GM19372 (cell line): ENCODE data around the gene KCNC1.

Experiments used
- ATAC-seq: cut with Tn5 transposase; IDR thresholded peaks from one replicate; pipeline ENCODE4 v1.9.1; 2021; ENCODE audit warnings: mild to moderate bottlenecking, low read depth, moderate library complexity; ENCODE audit not compliant: unreplicated experiment

Gene KCNC1

DNA sequence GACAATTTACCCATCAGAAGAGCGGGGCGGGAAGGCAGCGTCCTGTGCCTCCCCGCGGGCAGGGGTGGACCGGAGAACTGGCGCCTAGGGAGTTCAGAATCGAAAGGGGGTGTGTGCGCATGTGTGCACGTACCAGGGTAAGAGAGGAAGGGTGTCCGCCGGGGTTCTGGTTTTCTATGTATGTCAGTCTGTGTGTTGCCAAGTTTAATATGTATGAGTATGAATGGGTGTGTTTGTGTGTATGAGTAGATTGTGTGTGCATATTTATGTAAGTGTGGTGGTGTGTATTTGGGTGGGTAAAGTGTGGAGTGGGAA, 2.0 kb downstream of the KCNC1 start:
- ATAC-seq: no peak

DNA sequence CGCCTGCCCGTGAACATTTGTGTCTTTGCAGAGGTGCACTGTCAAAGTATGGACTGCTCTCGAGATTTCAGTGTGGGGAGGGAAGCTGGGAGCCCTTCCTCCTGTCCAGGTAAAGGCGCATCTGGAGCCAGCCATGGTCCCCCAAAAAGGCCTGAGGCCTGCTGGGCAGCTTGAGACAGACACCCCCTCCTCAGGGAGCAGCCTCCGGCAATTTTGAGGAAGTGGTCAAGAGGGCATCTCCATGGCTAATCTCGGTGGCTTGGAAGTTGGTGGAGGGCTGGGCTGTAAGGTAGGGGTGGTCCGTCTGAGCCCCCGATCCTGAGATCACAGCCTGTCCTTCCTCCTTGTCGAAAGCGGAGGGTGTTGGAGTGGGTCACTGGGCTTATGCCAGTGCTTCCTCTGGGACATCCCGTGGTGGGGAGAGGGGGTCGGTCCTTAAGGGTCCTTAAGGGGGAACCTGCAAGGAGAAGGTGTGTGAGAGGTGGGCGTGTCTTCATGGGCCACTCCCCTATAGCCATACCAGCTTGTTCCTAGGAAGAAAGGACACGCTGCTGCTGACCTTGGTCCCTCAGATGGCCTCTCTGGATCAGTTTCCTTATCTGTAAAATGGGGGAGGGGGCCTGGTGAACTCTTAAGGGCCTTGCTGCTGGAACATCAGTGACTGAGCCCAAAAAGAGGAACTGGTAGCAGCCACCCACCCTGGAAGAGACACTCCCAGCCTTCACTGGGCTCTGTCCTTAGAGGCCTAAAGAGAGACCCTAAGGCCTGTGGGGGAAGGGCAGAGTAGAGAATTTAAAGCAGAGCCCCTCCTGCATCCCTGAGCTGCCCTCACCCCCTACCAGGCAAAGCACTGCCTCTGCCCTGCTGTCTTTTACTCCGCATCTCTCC, 2.6 kb downstream of the KCNC1 start:
- ATAC-seq: no peak

DNA sequence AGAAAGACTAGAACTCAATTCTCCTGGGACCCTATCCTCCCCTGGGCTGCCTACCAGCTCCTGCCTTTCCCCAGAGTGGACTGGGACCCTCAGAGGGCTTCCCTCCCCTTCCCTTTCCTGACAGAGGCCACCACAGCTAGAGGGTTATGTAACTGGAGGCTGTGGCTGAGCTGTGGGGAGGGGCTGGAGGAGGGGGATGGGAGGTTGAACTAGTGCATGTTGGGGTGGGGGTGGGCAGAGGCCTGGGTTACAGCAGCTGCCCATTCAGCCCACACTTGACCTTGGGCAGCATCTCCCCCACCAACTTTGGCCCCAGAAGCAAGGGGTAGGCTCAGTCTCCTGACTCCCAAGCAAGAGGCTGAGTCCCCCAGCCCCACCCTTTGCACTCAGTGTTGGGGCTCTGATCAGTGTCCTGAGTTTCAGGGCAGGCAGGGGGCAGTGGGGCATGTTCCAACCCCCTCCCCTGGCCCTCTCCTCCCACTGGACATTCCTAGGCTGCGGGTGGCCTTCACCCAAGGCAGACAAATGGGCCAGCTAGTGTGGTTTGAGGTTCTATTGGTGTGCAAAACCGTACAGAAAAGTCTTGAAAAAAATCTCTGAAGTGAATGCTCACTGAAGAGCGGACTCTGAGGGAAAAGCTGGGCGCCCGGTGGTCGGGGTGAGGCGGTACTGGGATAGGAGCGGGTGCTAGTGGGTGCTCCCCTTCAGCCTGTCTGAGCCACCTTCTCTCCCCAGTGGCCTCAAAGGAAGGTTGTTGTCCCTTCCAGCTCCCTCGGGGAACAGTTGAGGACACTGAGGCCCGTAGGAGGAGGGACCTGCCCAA, 3.8 kb downstream of the KCNC1 start:
- no peak for ATAC-seq

DNA sequence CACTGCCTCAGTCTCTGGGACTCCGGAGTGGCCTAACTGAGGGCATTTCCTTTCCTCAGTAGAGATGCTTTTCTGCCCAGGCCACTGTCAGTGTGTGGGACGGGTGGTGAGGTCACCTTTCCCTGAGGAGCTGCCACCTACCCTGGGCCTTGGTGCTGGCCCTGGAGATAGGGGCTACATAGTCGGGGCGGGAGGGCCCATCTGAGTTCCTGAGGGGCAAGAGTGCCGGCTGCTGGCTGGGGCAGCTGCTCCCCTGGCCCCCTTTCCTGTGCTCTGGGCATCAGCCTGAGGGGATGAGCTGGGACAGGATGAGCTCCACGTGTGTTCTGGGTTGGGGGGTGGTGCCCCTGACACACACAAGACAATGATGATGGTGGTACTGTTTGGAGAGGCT, 5.4 kb downstream of the KCNC1 start:
- no peak for ATAC-seq

DNA sequence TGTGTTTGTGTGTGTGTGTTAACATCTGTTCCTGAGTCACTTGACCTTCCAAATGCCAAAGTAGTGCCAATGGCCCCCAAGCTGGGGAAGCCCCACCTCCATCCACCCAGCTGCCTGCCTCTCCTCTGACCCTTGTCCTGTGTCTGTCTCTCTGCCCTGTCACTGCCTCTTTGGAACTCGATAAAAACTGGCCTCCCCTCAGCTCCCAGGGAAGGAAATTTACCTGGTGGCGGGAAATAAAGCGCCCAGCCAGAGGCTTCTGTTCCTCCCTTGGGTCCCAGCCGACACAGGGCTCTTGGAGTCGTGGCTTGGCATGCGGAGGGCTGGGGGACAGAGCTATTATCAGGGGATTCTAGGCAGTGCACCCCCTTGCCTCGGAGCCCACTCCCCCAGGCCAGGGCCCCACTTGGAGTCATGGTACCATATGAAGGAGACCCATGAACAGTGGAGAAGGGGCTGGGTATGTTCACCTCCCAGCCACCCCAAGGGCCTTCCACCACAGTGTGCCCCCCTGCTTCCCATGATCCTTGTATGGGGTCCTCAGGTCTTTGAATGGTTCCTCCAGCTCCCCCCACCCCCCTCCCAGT, 6.2 kb downstream of the KCNC1 start:
- ATAC-seq: no peak

DNA sequence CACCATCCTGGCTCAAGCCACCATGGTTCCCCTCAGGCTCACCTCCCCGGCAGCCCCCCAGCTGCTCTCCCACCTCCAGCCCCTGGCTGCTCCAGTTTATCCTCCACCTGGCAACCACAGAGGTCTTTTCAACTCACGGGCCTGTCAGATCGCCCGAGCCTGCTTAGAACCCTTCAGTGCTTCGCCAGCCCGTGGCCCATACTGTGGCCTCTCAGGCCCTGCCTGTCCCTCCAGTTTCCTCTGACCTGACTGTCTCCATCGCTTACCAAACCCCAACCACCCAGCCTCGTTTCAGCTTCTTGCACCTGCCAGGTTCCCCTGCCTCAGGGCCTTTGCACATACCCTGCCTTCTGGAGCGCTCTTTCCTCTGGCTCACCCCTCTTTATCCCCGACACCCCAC, 6.9 kb downstream of the KCNC1 start:
- ATAC-seq: no peak

DNA sequence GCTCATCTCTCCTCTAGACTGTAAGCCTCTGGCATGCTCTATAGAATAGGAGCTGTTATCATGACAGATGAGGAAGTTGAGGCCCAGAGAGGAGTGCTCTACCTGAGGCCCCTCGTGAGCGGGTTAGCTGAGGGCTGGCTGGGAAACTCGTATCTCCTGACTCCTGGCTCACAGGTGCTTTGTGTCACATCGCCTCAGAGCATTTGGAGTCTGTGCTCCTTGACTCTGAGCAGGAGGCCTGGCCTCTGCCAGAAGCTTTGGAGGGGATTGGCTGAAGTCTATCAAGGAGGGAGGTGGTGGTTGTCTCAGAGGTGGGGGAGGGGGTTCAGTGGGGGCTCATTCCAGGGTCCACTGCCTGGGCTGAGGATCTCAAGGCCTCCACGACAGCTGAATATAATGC, 7.4 kb downstream of the KCNC1 start:
- ATAC-seq: no peak

DNA sequence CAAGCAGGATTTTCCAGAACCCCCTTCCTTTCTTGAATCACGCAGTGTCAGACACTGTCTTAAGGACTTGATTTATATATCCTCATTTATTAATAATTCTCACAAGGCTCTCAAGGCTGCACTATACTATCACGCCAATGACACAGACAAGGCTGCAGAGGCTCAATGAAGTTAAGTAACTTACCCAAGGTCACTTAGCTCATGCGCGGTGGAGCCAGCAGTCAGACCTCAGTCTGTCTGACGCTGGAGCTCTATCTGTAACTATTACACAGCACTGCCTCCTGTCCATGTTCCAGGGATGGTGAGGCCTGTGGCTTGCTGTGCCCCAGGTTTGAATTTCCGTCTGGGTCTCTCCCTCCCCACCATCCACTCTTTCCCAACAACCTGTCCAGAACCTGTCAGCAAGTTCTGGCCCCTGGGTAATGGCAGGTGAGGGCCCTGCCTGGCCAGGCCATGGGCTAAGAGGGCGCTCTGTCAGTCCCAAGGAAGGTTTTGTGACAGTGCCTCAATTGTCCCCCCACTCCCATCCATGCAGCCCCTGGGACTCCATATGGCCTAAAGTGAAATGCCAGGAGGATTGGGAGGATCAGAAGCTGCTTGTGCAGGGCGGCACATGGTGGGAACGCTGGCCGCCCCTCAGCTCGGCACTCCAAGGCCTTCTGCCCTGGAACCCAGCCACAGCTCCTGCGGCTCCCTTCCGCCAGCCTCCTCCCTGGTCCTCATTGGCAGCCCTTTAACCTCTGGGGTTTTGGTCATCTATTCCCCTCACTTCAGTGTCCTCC, 8.6 kb downstream of the KCNC1 start:
- ATAC-seq: no peak

DNA sequence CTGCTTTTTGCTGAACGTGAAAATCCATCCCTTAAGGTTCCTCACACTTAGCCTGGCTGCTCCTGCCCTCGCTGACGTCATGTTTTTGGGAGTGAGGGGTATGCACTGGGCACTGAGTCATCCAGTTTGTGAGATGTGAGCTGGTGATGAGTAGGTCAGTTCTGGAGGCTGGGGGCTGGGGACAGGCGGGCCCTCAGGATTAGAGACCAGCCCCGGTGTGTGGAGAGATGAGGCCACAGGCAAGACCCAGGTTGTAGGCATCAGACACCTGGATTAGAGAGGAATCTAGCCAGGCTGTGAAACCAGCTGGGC, 9.2 kb downstream of the KCNC1 start:
- ATAC-seq: no peak

DNA sequence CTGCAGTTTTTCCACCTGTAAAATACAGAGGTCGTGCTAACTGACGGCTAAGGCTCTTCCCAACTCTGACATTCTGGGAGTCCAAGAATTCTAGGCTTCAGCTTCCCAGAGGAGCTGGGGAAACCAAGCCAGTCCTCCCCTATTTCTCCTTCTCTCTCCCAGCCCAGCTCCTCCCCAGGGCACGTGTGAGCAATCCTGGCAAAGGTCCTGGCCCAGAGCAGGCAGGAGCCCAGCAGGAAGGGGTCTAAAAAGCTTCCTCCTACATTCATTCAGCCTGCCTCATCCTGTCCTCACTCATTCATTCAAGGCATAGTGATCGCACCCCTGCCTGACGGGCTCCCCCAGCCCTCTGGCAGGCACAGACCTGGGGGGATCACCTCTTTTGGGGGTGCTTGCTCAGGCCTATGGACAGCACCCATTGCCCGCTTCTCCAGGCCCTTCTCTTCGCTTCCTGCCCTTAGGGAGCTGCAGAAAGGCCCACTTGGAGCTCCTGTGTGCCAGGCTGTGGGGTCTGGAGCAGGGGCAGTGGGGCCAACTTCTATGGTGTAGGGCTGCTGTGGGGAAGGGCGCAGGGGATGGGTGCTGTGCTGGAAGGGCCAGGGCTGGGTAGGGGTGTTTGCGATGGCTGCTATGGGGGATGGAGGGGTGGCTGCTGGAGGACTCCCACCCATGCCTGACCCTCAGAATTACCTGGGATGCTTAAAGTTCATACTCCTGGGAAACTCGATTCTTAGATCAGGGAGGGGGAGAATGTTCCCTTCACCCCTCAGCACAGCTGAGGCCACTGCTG, 9.8 kb downstream of the KCNC1 start:
- ATAC-seq: no peak

DNA sequence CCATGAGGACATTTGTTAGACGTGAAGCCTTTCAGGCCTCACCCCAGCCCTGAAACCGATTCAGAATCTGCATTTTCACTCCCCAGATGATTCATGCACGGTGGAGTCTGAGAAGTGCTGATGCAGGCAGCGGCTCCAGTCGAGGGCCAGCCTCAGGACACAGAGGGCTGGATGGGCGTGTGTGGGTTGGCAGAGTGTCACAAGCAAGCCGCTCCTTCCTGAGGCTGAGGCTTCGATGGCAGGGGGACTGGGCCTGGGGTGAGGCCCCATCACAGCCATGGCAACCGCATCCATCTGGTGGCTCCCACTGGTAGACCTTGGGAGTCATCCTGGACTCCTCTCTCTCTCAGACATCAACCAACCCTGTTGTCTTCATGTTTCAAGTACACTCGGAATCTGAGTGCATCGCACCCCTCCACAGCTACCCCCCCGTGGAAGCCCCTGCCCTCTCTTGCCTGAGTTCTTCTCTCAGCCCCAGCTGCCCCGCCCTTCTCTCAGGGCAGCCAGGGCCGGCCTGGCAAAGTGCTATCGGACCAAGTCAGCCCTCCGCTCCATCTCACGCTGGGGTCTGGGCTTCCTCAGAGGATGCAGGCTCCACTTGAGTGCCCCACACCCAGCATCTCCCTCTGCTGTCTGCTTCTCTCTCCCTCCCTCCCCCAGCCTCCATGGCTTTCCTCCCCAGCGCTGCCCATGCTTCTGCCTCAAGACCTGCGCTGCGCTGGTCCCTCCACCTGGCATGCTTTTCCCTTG, 10.6 kb downstream of the KCNC1 start:
- no peak for ATAC-seq

DNA sequence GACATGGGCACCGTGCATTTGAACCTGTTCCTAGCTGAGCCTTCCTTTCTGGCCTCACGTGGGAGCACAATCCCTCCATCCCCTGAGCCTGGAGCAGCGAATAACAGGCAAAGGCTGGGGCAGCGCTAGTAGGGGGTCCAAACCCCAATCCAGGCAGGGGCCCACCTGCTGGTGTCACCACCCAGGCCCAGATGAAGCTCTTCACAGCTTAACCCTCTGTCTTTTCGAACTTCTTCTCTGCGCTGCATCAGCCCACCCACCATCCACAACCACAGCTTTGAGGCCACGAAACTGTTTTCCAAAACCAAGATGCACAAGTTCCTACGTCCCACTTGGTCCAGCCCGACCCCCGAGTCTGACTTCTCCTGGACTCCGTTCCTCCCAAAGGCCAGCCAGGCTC, 11.5 kb downstream of the KCNC1 start:
- no peak for ATAC-seq

DNA sequence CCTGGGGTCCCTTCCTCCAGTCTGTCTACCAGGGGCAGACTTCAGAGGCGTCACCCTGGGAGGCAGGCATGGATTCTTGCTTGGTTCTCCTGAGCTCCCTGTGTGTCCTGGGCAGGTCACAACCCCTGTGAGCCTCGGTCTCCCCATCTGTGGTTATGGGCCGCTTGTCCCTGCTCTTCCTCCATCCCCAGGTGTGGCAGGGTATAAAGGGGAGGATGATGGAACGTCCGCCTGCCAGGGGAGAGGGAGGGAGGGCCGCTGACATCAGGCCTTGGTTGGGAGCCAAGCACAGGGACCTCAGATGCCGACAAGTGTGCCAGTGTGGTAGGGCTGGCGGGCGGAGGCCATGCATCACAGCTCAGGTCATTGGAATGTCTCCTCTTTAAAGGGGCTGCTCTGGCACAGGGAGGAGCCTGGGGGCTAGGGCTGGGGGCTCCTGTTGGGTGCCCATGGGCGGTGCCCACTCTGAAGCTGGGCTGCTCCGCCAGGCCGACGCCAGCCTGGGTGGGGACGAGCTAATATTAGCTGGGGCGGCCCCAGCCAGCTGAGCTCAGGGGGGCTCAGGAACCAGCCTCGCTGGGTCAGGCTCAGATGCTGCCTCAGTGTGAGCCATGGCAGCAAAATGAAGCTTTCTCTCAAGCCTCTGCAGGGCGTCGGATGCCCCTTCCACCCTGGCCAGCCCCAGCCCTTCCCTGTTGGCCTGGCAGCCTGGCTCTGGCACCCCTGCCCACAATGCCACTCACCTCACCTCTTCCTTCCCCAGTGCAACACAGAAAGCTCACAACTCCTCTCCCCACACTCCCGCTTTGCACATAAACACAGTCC, 12.8 kb downstream of the KCNC1 start:
- ATAC-seq: no peak

DNA sequence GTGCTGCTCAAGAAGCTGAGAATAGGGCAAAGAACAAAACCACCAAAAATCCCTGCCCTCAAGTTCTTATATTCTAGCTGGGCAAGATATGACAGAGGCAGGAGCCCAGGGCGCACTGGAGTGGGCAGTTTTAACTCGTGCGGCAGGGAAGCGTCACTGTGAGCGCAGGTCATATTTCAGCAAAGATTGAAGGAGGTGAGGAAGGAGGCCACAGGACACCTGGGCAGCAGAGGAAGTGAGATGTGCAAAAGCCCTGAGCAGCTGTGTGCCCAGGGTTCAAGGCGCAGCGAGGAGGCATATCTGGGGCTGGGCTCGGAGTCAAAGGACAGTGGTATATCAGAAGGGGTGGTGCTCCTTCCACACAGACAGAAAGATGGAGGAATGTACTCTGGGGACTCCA, 13.5 kb downstream of the KCNC1 start:
- ATAC-seq: no peak

DNA sequence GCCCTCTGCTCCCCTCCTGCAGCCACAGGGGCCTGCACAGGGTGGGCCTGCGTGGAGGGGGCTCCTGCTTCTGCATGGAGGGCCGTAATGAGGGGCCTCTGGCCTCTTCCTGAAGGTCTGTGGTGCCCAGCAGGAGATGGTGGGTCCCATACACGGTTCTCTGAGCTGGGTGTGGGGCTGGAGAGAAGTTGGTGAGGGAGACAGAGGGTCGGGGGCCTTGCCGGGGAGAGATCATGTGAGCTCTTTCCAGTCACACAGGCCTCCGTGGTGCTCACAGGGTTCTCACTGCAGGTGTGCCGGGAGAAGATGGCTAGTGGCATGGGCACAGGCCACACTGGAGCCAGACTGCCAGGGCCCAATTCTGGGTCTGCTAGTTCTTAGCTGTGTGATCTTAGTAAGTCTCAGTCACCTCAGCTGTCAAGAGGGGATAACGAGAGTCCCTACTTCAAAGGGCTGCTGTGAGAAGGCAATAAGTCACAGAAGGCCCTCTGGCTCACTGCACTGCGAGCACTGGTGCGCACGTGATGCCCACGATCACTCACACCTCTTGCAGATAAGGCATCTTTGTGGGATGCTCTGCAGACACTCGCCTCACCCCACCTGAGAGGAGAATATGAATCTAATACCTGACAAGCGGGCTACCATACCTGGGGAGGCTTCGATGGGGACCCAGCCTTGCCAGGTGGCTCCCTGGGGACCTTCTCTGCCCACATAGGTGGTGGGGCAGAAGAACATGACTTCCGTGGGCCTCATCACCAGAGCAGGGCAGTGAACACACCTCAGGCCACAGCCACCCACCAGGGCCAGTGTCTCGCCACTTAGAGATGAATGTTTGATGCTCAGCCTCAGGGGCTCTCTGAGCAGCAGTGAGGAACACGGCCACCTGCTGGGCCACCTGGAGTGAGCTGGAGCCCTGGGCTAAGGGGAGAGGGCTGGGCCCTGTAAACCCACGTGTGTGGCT, 14.5 kb downstream of the KCNC1 start:
- ATAC-seq: no peak

DNA sequence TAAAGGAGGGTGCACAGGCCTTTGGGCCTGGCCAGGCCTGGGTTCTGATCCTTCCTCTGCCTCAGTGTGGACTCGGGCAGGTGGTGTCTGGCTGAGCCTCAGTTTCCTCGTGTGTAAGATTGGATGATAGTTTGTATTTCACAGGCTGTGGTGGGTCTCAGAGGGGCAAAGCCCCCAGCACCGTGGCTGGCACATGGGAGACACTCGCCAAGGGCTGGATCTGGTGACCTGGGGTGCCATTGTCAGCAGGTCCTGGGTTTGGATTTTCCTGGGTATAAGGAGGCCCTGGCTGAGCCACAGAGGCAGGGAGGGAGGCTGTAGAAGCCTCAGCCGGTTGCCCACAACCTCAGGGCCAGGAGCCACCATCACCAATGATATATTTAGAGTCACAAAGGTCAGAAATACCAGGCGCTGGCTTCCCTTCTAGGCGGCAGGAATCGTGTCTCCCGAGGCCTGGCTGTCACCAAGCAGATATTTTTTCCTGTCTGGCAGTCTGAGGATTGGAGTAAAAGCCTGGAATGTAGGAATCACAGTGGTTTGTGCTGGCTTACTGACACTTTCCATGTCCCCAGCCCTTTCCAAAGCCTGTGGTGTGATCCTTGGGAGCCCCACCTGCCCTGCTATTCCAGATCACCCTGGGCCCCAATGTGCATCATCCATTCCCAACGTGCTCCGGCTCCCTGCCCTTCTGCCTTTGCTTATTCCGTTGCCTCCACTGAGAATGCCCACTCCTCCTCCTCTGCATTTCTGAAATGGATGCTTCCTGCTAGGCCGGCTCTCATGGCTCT, 15.6 kb downstream of the KCNC1 start:
- ATAC-seq: no peak

DNA sequence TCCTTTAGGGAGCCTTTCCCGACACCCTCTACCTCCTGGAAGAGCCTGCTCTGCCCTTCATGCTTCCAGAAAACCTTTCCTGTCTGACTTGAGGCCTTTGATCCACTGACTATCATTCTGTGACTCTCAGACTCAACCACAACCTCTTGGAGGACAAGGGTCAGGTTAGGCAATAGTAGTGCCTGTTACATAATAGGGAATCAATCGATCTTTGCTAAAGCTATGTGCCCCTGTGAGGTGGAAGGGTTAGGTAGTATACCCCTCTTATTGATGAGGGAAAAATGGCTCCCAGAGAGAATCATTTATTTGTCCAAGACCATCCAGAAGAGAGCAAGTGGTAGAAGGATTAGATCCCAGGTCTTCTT, 16.2 kb downstream of the KCNC1 start:
- no peak for ATAC-seq
